ENCODE measurements around the gene IQSEC1. TPM values are rescaled to one million over a fixed set of nuclear protein-coding genes. Genes with fewer than 3 reads are reported as not detected.

Gene IQSEC1
- polyA plus RNA-seq, 2 of the 4 experiments (the other 2 are of a cell fraction): 3.7 to 10.7 TPM

GRCh38 chr3:13025778-13026518 is 47.3 kb downstream of the IQSEC1 start:
- POLR2A ChIA-PET: no interaction called here

More at GRCh38 chr3:13025778-13026518, 47.3 kb downstream of the IQSEC1 start:
- Histone ChIP-seq H3K4me1 (peaks cover 35% of the 10 kb centered on the region), H3K27ac (peak overlapping the region in 1 of 2 experiments; percentile 53; a peak in 1 of 6 replicates), H3K4me2 (no peak overlapping the region), H3K4me3 (no peak overlapping the region), H3K9me3 (no peaks in the 10 kb centered on the region)
- DNase-seq (ENCODE audit: low read depth in 1 of 2, low spot score in 1 of 2) (no peak), FAIRE-seq (no peak), ATAC-seq (no peak)
- 82% methylated on average over 9 of the region's 10 CpGs for WGBS (ENCODE audit: missing lambda C conversion rate)
- TF ChIP-seq BCL3 (IDR thresholded peaks at IDR 0.05): no peak
- no peak for TF ChIP-seq REST (IDR thresholded peaks at IDR 0.05)
- TF ChIP-seq RNF2 (IDR thresholded peaks at IDR 0.05; ENCODE audit: borderline replicate concordance, low read depth): no peak
- no peak for TF ChIP-seq TFCP2L1 (CRISPR knock-in tag; IDR thresholded peaks at IDR 0.05)
- TF ChIP-seq KDM1A (IDR thresholded peaks at IDR 0.05; ENCODE audit: low read depth): no peak
- no peak for TF ChIP-seq USF2 (IDR thresholded peaks at IDR 0.05)
- TF ChIP-seq EHMT2 (IDR thresholded peaks at IDR 0.05; ENCODE audit: low read depth): no peak
- no peak for TF ChIP-seq PBX3 (IDR thresholded peaks at IDR 0.05)
- TF ChIP-seq RFX5 (IDR thresholded peaks at IDR 0.05): no peak
- TF ChIP-seq RAD21 (conservative IDR thresholded peaks at IDR 0.05 in 1 of 2, IDR thresholded peaks at IDR 0.05 in 1 of 2): no peak
- TF ChIP-seq PHF8 (IDR thresholded peaks at IDR 0.05; ENCODE audit: borderline replicate concordance, low read depth): no peak
- TF ChIP-seq ATOH8 (CRISPR knock-in tag; IDR thresholded peaks at IDR 0.05; ENCODE audit: low read depth): no peak
- no peak for TF ChIP-seq FOSB (CRISPR knock-in tag; IDR thresholded peaks at IDR 0.05)
- TF ChIP-seq HES2 (IDR thresholded peaks at IDR 0.05): no peak
- TF ChIP-seq TP53 (CRISPR knock-in tag; IDR thresholded peaks at IDR 0.05): no peak
- TF ChIP-seq JUN (IDR thresholded peaks at IDR 0.05): no peak
- CTCF ChIA-PET: interaction anchor here (1.8 kb wide), 1 partner anchor 30 kb away, joined by 6 read pairs; no protein-coding TSS in a partner anchor

All from A549 (cell line).